ENCODE data around the gene NFE2L2. TPM values are rescaled to one million over a fixed set of nuclear protein-coding genes. Genes with fewer than 3 reads are reported as not detected.
"Not testable (repeated sequence)": the region's sequence is repeated elsewhere in the genome, so short reads cannot be mapped to it uniquely, and the experiment has no call there.

The NFE2L2 gene
- 89.5 TPM for polyA plus RNA-seq (2013, experiment 1 of 2; ENCODE audit: insufficient read length)
- 67.3 TPM for polyA plus RNA-seq (2013, experiment 2 of 2; ENCODE audit: insufficient read length)

- DNase-seq, result peak; percentile 92
Observed at GRCh38 chr2:177264693-177265587, at the start of gene NFE2L2. TSS of gene NFE2L2 (minus strand) at chr2:177264727. CDS start at chr2:177264576, 151 bp downstream.

GRCh38 chr2:177314194-177314593, 49.7 kb upstream of the NFE2L2 start:
- DNase-seq, result peak; percentile 61

GRCh38 chr2:177313162-177313781, 48.7 kb upstream of the NFE2L2 start:
- no peak for DNase-seq

GRCh38 chr2:177312562-177312961, 48.0 kb upstream of the NFE2L2 start:
- no peak for DNase-seq

GRCh38 chr2:177309672-177310309, 45.3 kb upstream of the NFE2L2 start:
- not testable (repeated sequence) for DNase-seq

- no peak for DNase-seq
Observed at GRCh38 chr2:177306550-177306949, 42.0 kb upstream of the NFE2L2 start.

GRCh38 chr2:177303939-177304338, 39.4 kb upstream of the NFE2L2 start:
- DNase-seq, result no peak

- no peak for DNase-seq
Observed at GRCh38 chr2:177302552-177302951, 38.0 kb upstream of the NFE2L2 start.

- DNase-seq, result no peak
Observed at GRCh38 chr2:177298191-177298590, 33.7 kb upstream of the NFE2L2 start.

GRCh38 chr2:177296040-177296439, 31.5 kb upstream of the NFE2L2 start:
- DNase-seq, result peak; percentile 32

- DNase-seq, result peak; percentile 17
Observed at GRCh38 chr2:177295484-177295883, 31.0 kb upstream of the NFE2L2 start.

- no peak for DNase-seq
Observed at GRCh38 chr2:177291701-177292100, 27.2 kb upstream of the NFE2L2 start.

- no peak for DNase-seq
Observed at GRCh38 chr2:177289824-177290628, 25.5 kb upstream of the NFE2L2 start.

GRCh38 chr2:177287814-177288213, 23.3 kb upstream of the NFE2L2 start:
- no peak for DNase-seq

GRCh38 chr2:177285892-177286715, 21.6 kb upstream of the NFE2L2 start:
- DNase-seq, result no peak

GRCh38 chr2:177284531-177284930, 20.0 kb upstream of the NFE2L2 start:
- DNase-seq, result no peak

- DNase-seq, result no peak
Observed at GRCh38 chr2:177283906-177284305, 19.4 kb upstream of the NFE2L2 start.

- DNase-seq, result no peak
Observed at GRCh38 chr2:177282787-177283572, 18.5 kb upstream of the NFE2L2 start.

GRCh38 chr2:177282181-177282641, 17.7 kb upstream of the NFE2L2 start:
- DNase-seq, result peak; percentile 14

GRCh38 chr2:177281400-177282180, 17.1 kb upstream of the NFE2L2 start:
- no peak for DNase-seq

All from fibroblast of skin of back (primary cell).